ENCODE measurements around the gene DNAJC3.
"Not testable (repeated sequence)": the region's sequence is repeated elsewhere in the genome, so short reads cannot be mapped to it uniquely, and the experiment has no call there.

DNAJC3 gene

DNA sequence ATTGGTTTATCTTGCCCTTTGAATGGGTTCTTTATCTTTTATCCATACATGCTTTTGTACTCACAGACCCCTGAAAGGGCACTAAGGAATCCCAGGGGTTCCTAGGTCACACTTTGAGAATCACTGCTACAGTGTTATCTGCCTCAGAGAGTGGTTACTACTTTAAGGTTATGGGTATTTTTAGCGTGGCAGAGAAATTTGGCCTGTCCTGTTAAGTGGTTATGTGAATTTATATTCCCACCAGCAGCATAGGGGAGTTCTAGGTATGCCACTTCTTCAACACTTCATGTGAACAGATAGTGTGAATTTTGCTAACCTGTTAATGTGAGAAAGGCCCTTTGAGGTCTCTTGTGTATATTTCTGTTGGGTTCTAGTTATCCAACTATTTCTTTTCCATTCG is 75.7 kb downstream of the DNAJC3 start:
- Histone ChIP-seq H3K4me3 (ENCODE audit: low read length in 2 of 2) (no peak overlapping the region), H3K79me1 (ENCODE audit: low read depth, low read length) (no peaks in the 10 kb centered on the region), H2AK5ac (ENCODE audit: low read depth, low read length) (no peak overlapping the region), H3K4me2 (ENCODE audit: insufficient read depth, low read length, poor library complexity, severe bottlenecking) (no peak overlapping the region), H3K14ac (ENCODE audit: low read length) (no peak overlapping the region), H3K36me3 (replicated peaks in 1 of 2; ENCODE audit: control insufficient read depth in 2 of 2, insufficient read depth in 2 of 2, low read length in 2 of 2) (no peaks in the 10 kb centered on the region), H2BK12ac (ENCODE audit: low read length) (no peak overlapping the region), H4K8ac (ENCODE audit: low read depth, low read length) (no peak overlapping the region), H3K4ac (ENCODE audit: low read length) (no peak overlapping the region), H2AFZ (ENCODE audit: low read length) (no peak overlapping the region), H3K27me3 (ENCODE audit: control insufficient read depth in 3 of 3, insufficient read depth in 3 of 3, low read depth in 1 of 3, low read length in 3 of 3) (no peaks in the 10 kb centered on the region), H3K18ac (ENCODE audit: low read length) (no peak overlapping the region), H2BK120ac (ENCODE audit: low read depth, low read length) (no peak overlapping the region), H3K9ac (ENCODE audit: low read depth, low read length, poor library complexity) (no peak overlapping the region), H3K27ac (replicated peaks; ENCODE audit: low read length) (no peak overlapping the region), H2BK15ac (ENCODE audit: low read length) (no peak overlapping the region), H3K9me3 (replicated peaks in 1 of 2; ENCODE audit: control insufficient read depth in 2 of 2, insufficient read depth in 1 of 2, low read depth in 1 of 2, low read length in 2 of 2) (no peaks in the 10 kb centered on the region), H3K23ac (ENCODE audit: low read depth, low read length, poor library complexity) (no peak overlapping the region), H2BK5ac (ENCODE audit: low read length) (no peak overlapping the region), H4K91ac (ENCODE audit: low read depth, low read length, poor library complexity) (no peak overlapping the region), H3K4me1 (ENCODE audit: control insufficient read depth in 2 of 2, insufficient read depth in 1 of 2, low read depth in 1 of 2, low read length in 2 of 2) (no peaks in the 10 kb centered on the region)
- no peak for DNase-seq (ENCODE audit: low spot score)
- no CpG with 5 or more reads among the region's 2 CpGs for WGBS, 2 donors (ENCODE audit: extremely low coverage in 2 of 2, insufficient read length in 2 of 2, insufficient replicate concordance in 1 of 2)

GRCh38 chr13:95754069-95754468 is 77.1 kb downstream of the DNAJC3 start:
- Histone ChIP-seq H3K14ac (ENCODE audit: low read length) (no peak overlapping the region), H3K79me1 (ENCODE audit: low read depth, low read length) (no peaks in the 10 kb centered on the region), H2BK15ac (ENCODE audit: low read length) (no peak overlapping the region), H2BK120ac (ENCODE audit: low read depth, low read length) (no peak overlapping the region), H3K4ac (ENCODE audit: low read length) (no peak overlapping the region), H3K4me3 (ENCODE audit: low read length in 2 of 2) (no peak overlapping the region), H2BK12ac (ENCODE audit: low read length) (no peak overlapping the region), H3K27ac (replicated peaks; ENCODE audit: low read length) (no peak overlapping the region), H4K8ac (ENCODE audit: low read depth, low read length) (no peak overlapping the region), H3K36me3 (replicated peaks in 1 of 2; ENCODE audit: control insufficient read depth in 2 of 2, insufficient read depth in 2 of 2, low read length in 2 of 2) (no peaks in the 10 kb centered on the region), H2AFZ (ENCODE audit: low read length) (no peak overlapping the region), H3K4me2 (ENCODE audit: insufficient read depth, low read length, poor library complexity, severe bottlenecking) (no peak overlapping the region), H2BK5ac (ENCODE audit: low read length) (no peak overlapping the region), H3K18ac (ENCODE audit: low read length) (no peak overlapping the region), H3K27me3 (ENCODE audit: control insufficient read depth in 3 of 3, insufficient read depth in 3 of 3, low read depth in 1 of 3, low read length in 3 of 3) (no peaks in the 10 kb centered on the region), H4K91ac (ENCODE audit: low read depth, low read length, poor library complexity) (no peak overlapping the region), H2AK5ac (ENCODE audit: low read depth, low read length) (no peak overlapping the region), H3K9me3 (replicated peaks in 1 of 2; ENCODE audit: control insufficient read depth in 2 of 2, insufficient read depth in 1 of 2, low read depth in 1 of 2, low read length in 2 of 2) (no peaks in the 10 kb centered on the region), H3K23ac (ENCODE audit: low read depth, low read length, poor library complexity) (no peak overlapping the region), H3K9ac (ENCODE audit: low read depth, low read length, poor library complexity) (no peak overlapping the region), H3K4me1 (ENCODE audit: control insufficient read depth in 2 of 2, insufficient read depth in 1 of 2, low read depth in 1 of 2, low read length in 2 of 2) (no peaks in the 10 kb centered on the region)
- no CpG with 5 or more reads among the region's 4 CpGs for WGBS, 2 donors (ENCODE audit: extremely low coverage in 2 of 2, insufficient read length in 2 of 2, insufficient replicate concordance in 1 of 2)
- DNase-seq (ENCODE audit: low spot score) = no peak

- Histone ChIP-seq H3K14ac (ENCODE audit: low read length) (no peak overlapping the region), H4K8ac (ENCODE audit: low read depth, low read length) (no peak overlapping the region), H3K36me3 (replicated peaks in 1 of 2; ENCODE audit: control insufficient read depth in 2 of 2, insufficient read depth in 2 of 2, low read length in 2 of 2) (peaks cover 0 to 11% of the 10 kb centered on the region in 2 donors), H3K79me1 (ENCODE audit: low read depth, low read length) (no peaks in the 10 kb centered on the region), H3K4me2 (ENCODE audit: insufficient read depth, low read length, poor library complexity, severe bottlenecking) (no peak overlapping the region), H3K9me3 (replicated peaks in 1 of 2; ENCODE audit: control insufficient read depth in 2 of 2, insufficient read depth in 1 of 2, low read depth in 1 of 2, low read length in 2 of 2) (no peaks in the 10 kb centered on the region), H3K27ac (replicated peaks; ENCODE audit: low read length) (no peak overlapping the region), H3K4me1 (ENCODE audit: control insufficient read depth in 2 of 2, insufficient read depth in 1 of 2, low read depth in 1 of 2, low read length in 2 of 2) (no peaks in the 10 kb centered on the region), H2BK15ac (ENCODE audit: low read length) (no peak overlapping the region), H3K4ac (ENCODE audit: low read length) (no peak overlapping the region), H3K18ac (ENCODE audit: low read length) (no peak overlapping the region), H2BK12ac (ENCODE audit: low read length) (no peak overlapping the region), H2AK5ac (ENCODE audit: low read depth, low read length) (no peak overlapping the region), H2BK5ac (ENCODE audit: low read length) (no peak overlapping the region), H3K9ac (ENCODE audit: low read depth, low read length, poor library complexity) (no peak overlapping the region), H3K4me3 (ENCODE audit: low read length in 2 of 2) (no peak overlapping the region), H4K91ac (ENCODE audit: low read depth, low read length, poor library complexity) (no peak overlapping the region), H3K23ac (ENCODE audit: low read depth, low read length, poor library complexity) (no peak overlapping the region), H2AFZ (ENCODE audit: low read length) (no peak overlapping the region), H3K27me3 (ENCODE audit: control insufficient read depth in 3 of 3, insufficient read depth in 3 of 3, low read depth in 1 of 3, low read length in 3 of 3) (no peaks in the 10 kb centered on the region), H2BK120ac (ENCODE audit: low read depth, low read length) (no peak overlapping the region)
- no peak for DNase-seq (ENCODE audit: low spot score)
- WGBS, 2 donors (ENCODE audit: extremely low coverage in 2 of 2, insufficient read length in 2 of 2, insufficient replicate concordance in 1 of 2) = no CpG with 5 or more reads among the region's 5 CpGs
These were observed 79.1 kb downstream of the DNAJC3 start for GRCh38 chr13:95756072-95756471.

- H3K9me3 ChIP-seq (replicated peaks in 1 of 2; ENCODE audit: control insufficient read depth in 2 of 2, insufficient read depth in 1 of 2, low read depth in 1 of 2, low read length in 2 of 2); H4K8ac ChIP-seq (ENCODE audit: low read depth, low read length); H2AK5ac ChIP-seq (ENCODE audit: low read depth, low read length); H3K4ac ChIP-seq (ENCODE audit: low read length); H3K4me3 ChIP-seq (ENCODE audit: low read length in 2 of 2); H3K9ac ChIP-seq (ENCODE audit: low read depth, low read length, poor library complexity); DNase-seq (ENCODE audit: low spot score); H3K27me3 ChIP-seq (ENCODE audit: control insufficient read depth in 3 of 3, insufficient read depth in 3 of 3, low read depth in 1 of 3, low read length in 3 of 3); H2BK5ac ChIP-seq (ENCODE audit: low read length); H3K14ac ChIP-seq (ENCODE audit: low read length); H2AFZ ChIP-seq (ENCODE audit: low read length); H3K18ac ChIP-seq (ENCODE audit: low read length); H2BK120ac ChIP-seq (ENCODE audit: low read depth, low read length); H2BK12ac ChIP-seq (ENCODE audit: low read length); H4K91ac ChIP-seq (ENCODE audit: low read depth, low read length, poor library complexity); H3K4me1 ChIP-seq (ENCODE audit: control insufficient read depth in 2 of 2, insufficient read depth in 1 of 2, low read depth in 1 of 2, low read length in 2 of 2); H3K4me2 ChIP-seq (ENCODE audit: insufficient read depth, low read length, poor library complexity, severe bottlenecking); H3K23ac ChIP-seq (ENCODE audit: low read depth, low read length, poor library complexity); H3K79me1 ChIP-seq (ENCODE audit: low read depth, low read length); H2BK15ac ChIP-seq (ENCODE audit: low read length); H3K27ac ChIP-seq (replicated peaks; ENCODE audit: low read length): not testable (repeated sequence)
- peaks cover 0 to 33% of the 10 kb centered on the region in 2 donors for H3K36me3 ChIP-seq (replicated peaks in 1 of 2; ENCODE audit: control insufficient read depth in 2 of 2, insufficient read depth in 2 of 2, low read length in 2 of 2)
- no CpG with 5 or more reads among the region's 3 CpGs for WGBS, 2 donors (ENCODE audit: extremely low coverage in 2 of 2, insufficient read length in 2 of 2, insufficient replicate concordance in 1 of 2)
These were observed 85.7 kb downstream of the DNAJC3 start for GRCh38 chr13:95762626-95763025.

Data from neuronal stem cell (in vitro differentiated cells).